Endothelial cell of umbilical vein (primary cell): ENCODE results near the gene CFAP100.

Source experiments
- JUN ChIP-seq: IDR thresholded peaks from 2 replicates; pipeline ENCODE4 v1.6.1; 2011; ENCODE audit warnings: borderline replicate concordance, low read depth; ENCODE audit not compliant: insufficient read length, insufficient read depth
- MAX ChIP-seq: IDR thresholded peaks from 2 replicates; pipeline ENCODE4 v1.6.1; 2011; ENCODE audit not compliant: insufficient read depth, insufficient read length
- MYC ChIP-seq: IDR thresholded peaks from one replicate; pipeline ENCODE4 v1.6.1; 2011; ENCODE audit warnings: mild to moderate bottlenecking, low read depth, low read length
- POLR2A ChIP-seq: IDR thresholded peaks from 2 replicates; pipeline ENCODE4 v1.6.1; 2012; ENCODE audit warnings: low read depth, mild to moderate bottlenecking, control low read depth, low read length
- TF ChIP-seq, protein P1 (sequence below), 2 donors: IDR thresholded peaks; 1 replicate in 1 of 2; 2 replicates in 1 of 2; pipeline ENCODE4 v1.5.1; 2011; ENCODE audit warnings: low read length in 2 of 2, mild to moderate bottlenecking in 2 of 2, moderate library complexity in 2 of 2, control low read depth in 1 of 2, inconsistent platforms in 1 of 2, low read depth in 1 of 2; ENCODE audit not compliant: insufficient read depth in 1 of 2; ENCODE audit errors: extremely low read depth in 1 of 2

DNA sequence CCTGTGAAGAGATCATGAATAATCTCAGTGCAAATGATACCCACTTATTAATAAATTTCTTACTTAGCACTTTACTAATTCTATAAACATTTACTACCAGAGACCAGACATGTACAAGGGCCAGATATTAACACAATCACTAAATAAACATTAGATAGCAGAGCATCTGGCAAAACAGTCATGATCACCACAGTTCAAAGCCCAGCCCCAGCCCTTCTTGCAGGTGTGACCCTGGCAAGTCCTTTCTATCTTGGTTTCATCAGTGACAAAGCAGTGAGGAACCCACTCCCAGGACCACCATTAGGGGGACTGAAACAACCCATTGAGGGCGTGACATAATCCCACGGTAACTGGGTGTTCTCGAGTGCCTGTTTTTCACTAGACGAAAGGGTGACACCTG lies 69.4 kb downstream of the CFAP100 start:
- no peak for TF ChIP-seq MYC
- no peak for TF ChIP-seq POLR2A
- no peak for TF ChIP-seq JUN
- TF ChIP-seq, protein P1, sequence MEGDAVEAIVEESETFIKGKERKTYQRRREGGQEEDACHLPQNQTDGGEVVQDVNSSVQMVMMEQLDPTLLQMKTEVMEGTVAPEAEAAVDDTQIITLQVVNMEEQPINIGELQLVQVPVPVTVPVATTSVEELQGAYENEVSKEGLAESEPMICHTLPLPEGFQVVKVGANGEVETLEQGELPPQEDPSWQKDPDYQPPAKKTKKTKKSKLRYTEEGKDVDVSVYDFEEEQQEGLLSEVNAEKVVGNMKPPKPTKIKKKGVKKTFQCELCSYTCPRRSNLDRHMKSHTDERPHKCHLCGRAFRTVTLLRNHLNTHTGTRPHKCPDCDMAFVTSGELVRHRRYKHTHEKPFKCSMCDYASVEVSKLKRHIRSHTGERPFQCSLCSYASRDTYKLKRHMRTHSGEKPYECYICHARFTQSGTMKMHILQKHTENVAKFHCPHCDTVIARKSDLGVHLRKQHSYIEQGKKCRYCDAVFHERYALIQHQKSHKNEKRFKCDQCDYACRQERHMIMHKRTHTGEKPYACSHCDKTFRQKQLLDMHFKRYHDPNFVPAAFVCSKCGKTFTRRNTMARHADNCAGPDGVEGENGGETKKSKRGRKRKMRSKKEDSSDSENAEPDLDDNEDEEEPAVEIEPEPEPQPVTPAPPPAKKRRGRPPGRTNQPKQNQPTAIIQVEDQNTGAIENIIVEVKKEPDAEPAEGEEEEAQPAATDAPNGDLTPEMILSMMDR (IDR thresholded peaks at IDR 0.05; ENCODE audit: extremely low read depth in 1 of 2, insufficient read depth in 1 of 2, low read depth in 1 of 2, low read length in 2 of 2): no peak
- no peak for TF ChIP-seq MAX
